OCI-M1 (cell line): Measurements from ENCODE around the gene AGRN.
A peak's percentile ranks its signal among the peaks of the same experiment; 100 is the strongest.
"Not testable (repeated sequence)": the region's sequence is repeated elsewhere in the genome, so short reads cannot be mapped to it uniquely, and the experiment has no call there.

Source experiments
- DNase-seq: peaks from one replicate; lab custom pipeline; 2025; lab: John Stamatoyannopoulos, UW

The AGRN gene

GRCh38 chr1:1001057-1001783 is 18.7 kb upstream of the AGRN start:
- DNase-seq = no peak

DNA sequence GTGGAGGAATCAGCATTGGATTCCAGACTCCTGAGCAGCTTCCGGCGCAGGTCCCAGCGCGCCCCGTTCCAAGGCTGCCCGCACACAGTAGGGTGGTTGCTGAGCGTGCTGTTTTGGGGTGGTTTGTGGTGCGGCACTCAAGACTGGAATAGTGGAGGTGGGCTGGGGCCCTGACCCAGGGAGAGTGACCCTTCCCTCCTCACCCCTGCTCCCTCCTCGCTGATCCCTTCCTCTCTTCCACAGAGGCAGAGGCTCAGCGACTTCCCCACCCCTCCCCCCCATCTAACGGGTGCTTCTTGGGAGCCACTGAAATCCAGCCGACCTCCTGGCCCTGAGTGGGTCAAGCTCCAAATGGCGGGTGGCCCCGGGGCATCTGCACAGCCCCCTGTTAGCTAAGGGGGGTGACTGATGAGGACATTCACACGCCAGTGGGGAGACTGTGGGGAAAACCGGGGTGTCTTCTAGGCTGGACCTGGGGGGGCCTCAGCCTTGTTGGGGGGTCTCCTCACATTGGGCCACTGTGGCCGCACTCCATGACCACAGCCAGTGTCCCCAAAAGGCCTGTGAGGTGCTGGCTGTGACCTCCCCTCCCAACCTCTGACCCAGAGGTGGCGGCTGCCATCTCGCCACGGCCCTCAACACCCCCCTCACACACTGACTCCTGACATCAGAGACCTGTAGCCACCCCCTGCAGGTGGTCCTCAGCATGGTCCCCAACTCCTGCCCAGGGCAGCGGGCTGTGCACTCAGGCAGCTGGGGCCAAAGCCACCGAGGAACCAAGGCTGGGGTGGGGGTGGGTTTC is 16.1 kb upstream of the AGRN start:
- DNase-seq = peak; percentile 23

- DNase-seq = no peak
Observed at GRCh38 chr1:1004420-1004779, 15.5 kb upstream of the AGRN start.

DNA sequence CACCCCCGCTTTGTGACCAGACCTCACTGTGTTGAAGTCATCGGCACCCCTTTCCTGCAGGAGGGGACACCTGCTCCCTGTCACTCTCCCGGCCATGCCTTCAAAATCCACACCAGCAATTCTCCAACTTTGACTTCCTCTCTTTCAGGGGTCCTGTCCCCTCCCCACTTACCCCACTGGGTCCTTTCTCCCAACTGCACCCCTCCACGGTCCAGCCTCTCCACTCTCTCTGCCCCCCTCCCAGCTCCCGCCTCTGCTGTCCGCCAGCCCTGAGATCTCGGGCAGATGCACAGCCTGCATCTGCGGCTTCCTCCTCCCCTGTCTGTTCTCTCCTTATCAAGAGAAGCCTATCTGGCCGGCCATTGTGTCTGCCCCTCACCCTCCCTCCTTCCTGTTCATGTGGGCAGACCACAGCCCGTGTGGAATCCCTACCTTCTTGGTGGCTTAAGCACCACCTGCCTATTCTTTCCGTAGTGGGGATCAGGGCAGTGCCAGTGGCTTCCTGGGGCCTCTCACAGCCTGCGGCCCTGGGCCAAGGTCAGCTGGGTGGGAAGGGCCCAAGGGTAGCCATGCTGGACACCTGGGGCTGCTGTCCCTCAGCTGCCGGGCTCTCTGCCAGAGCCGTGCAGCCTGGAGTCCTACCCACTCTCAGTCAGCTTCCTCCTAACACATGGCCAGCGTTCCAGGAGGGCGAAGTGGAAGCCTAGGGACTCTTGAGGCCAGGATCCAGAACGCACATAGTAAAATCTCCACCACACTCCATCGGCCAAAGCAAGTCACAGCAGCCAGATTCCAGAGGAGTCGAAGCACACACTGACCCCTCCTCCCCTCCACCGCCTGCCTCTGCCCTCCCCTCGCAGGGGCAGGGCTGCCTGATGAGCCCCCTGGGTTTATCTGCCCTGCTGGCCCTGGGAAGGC is 14.9 kb upstream of the AGRN start:
- peak; percentile 92 for DNase-seq

GRCh38 chr1:1005774-1006304 is 14.1 kb upstream of the AGRN start:
- DNase-seq = no peak

DNA sequence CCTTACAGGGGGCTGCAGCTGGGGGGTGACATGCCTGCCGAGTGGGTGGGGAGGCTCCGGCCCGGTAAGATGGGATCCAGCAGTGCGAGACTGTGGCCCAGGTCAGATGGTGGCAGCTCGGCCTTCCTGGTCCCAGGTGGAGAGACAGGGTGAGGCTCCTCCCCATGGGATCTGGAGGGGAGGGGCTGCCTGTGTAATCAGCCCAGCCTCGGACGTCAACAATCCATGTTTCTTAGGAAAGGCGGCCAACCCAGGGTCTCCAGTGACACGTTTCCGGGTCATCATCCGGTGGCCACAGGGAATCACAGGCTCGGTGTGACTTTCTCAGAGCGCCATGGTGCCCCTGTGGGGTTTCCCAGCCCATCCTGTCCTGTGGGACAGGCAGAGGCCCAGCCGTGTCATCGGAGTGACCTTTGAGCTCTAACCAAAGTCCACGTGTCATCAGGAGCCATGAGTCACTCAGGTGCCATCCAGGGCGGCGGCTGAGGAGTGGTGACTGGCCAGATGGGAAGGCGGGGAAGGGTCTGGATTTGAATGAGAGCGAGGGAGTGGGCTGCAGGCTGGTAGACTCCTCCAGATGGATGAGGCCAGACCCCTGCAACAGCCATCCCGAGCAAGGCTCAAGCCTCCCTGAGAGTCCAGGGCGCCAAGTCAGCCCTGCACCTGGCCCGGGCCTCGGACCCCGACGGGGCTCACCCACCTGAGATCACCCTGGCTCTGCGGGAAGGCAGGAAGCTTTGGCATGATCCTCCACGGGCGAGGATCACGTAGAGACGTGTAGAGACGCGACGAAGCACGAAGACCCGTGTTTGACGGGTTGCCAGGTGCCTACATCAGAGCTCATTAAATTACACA is 13.4 kb upstream of the AGRN start:
- DNase-seq = no peak

DNA sequence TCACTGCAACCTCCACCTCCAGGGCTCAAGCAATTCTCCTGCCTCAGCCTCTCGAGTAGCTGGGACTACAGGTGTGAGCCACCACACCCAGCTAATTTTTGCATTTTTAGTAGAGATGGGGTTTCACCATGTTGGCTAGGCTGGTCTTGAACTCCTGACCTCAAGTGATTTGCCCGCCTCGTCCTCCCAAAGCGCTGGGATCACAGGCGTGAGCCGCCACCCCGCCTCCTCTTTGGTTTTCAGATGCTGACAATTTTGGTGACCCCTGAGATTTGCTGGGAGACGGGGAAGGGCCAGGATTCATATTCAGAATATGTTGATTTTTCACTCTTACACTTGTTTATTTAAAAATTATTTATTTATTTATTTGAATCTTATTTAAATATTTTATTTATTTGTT is 9.8 kb upstream of the AGRN start:
- DNase-seq = not testable (repeated sequence)

DNA sequence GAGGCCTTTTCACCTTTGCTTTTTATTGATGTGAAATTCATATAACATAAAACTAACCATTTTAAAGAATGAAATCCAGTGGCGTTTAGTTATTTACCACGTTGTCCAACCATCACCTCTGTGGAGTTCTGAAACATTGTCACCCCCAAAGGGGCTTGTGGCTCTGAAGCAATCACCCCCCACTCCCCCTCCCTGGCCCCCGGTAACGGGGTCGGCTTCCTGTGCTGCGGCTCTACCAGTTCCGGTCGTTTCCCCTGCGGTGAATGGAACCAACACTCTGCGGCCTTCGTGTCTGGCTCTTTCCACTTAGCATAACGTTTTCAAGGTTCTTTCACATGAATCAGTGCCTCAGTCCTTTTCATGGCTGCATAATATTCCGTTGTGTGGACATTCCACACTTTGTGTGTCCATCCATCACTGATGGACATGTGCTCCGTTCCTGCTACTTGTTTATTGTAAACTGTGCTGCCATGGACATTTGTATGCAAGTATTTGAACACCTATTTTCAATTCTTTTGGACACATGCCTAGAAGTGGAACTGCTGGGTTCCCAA is 8.4 kb upstream of the AGRN start:
- no peak for DNase-seq

- DNase-seq = not testable (repeated sequence)
Observed at GRCh38 chr1:1012736-1013104, 7.2 kb upstream of the AGRN start.

- peak; percentile 98 for DNase-seq
Observed at GRCh38 chr1:1013105-1013921, 6.6 kb upstream of the AGRN start, which contains the start of gene ISG15. TSS of gene ISG15 (plus strand) at chr1:1013497. CDS start at chr1:1013574, 77 bp downstream.

- no peak for DNase-seq
Observed at GRCh38 chr1:1013922-1014648, 5.8 kb upstream of the AGRN start.

DNA sequence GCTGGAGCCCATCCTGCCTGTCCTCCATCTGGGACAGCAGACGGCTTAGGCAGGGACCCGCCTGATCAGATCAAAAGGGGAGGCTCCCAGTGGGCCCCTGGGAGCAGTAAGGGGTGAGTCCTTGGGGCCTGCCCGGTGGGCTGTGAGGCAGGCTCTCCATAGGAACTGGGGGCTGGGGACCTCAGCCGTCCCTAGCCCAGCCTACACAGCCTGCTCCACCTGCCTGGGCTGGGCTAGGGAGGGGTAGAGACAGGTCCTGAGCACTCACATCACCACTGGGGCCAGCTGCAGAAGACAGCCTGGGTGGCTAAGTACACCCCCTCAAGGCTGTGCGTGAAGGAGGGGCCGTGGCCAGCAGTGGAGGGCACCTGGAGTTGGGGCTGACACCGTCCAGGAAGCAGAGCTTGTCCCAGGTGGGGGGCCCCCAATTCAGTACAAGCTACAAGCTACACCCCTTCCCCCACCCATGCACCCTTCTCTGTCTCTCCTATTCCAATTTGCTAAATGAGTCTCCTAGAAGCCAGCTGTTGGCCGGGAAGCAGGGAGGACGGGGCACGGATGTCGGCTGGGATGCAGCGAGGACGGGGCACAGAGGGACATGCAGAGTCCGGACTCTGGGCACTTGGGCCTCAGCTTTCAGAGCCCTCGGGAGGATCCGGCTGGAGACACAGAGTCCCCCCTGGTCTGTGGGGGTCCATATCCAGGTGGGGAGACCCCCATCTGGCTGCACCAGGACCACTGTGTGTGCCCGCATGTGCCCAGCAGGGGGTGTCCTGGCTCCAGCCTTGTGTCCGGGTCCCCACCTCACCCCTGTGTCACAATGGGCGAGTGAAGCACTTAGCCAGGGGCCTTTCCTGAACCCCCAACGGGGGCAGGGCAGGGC is 4.9 kb upstream of the AGRN start:
- peak; percentile 43 for DNase-seq

DNA sequence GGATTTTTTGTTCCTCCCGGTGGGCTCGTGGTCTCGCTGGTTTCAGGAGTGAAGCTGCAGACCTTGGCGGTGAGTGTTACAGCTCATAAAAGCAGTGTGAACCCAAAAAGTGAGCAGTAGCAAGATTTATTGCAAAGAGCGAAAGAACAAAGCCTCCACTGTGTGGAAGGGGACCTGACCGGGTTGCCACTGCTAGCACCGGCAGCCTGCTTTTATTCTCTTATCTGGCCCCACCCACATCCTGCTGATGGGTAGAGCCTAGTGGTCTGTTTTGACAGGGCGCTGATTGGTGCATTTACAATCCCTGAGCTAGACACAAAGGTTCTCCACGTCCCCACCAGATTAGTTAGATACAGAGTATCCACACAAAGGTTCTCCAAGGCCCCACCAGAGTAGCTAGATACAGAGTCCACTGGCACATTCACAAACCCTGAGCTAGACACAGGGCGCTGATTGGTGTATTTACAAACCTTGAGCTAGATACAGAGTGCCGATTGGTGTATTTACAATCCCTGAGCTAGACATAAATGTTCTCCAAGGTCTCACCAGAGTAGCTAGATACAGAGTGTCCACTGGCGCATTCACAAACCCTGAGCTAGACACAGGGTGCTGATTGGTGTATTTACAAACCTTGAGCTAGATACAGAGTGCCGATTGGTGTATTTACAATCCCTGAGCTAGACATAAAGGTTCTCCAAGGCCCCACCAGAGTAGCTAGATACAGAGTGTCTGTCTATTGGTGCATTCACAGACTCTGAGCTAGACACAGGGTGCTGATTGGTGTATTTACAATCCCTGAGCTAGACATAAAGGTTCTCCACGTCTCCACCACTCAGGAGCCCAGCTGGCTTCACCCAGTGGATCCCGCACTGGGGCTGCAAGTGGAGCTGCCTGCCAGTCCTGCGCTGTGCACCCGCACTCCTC is 2.3 kb upstream of the AGRN start:
- DNase-seq = peak; percentile 18

DNA sequence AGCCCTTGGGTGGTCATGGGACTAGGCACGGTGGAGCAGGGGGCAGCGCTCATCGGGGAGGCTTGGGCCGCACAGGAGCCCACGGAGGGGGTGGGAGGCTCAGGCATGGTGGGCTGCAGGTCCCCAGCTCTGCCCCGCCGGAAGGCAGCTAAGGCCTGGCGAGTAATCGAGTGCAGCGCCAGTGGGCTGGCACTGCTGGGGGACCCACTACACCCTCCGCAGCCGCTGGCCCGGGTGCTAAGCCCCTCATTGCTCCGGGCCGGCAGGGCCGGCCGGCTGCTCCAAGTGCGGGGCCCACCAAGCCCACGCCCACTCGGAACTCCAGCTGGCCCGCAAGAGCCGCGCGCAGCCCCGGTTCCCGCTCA is 1.6 kb upstream of the AGRN start:
- not testable (repeated sequence) for DNase-seq

DNA sequence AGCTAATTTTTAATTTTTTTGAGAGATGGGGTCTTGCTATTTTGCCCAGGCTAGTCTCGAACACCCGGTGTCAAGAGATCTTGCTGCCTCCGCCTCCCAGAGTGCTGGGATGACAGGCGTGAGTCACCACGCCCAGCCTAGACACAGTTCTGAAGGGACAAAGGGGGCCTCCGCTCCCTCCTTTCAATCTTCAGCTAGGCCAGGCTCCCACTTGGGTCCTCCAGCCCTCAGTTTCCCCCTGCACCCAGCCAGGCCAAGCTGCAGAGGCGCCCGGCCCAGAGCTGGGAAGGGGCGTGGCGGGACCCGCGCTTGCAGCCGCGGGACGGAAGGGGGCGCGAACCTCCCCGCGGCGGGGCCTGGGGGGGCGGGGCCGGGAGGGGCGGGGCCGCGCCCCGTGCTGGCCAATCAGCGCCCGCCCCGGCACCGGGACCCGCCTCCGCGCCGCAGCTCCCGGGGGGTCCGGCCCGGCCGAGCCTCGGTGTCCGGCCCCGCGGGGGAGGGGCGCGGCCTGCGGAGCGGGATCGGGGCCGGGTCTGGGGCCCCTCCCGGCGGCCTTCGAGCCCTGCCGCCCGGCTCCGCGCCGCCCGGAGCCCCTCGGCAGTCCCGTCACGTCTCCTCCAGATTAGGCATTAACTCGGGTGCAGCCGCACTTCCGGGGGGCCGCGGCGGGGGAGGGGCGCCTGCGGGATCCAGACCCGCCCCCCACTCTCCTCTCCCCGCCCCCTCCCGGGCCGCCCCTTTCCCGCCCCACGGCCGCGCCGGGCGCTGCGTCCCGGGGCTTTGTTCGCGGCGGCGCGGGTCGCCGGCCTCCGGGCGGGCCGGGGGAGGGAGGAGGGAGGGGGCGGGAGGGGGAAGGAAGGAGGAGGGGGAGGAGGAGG is 559 bp upstream of the AGRN start:
- DNase-seq = peak; percentile 92

DNA sequence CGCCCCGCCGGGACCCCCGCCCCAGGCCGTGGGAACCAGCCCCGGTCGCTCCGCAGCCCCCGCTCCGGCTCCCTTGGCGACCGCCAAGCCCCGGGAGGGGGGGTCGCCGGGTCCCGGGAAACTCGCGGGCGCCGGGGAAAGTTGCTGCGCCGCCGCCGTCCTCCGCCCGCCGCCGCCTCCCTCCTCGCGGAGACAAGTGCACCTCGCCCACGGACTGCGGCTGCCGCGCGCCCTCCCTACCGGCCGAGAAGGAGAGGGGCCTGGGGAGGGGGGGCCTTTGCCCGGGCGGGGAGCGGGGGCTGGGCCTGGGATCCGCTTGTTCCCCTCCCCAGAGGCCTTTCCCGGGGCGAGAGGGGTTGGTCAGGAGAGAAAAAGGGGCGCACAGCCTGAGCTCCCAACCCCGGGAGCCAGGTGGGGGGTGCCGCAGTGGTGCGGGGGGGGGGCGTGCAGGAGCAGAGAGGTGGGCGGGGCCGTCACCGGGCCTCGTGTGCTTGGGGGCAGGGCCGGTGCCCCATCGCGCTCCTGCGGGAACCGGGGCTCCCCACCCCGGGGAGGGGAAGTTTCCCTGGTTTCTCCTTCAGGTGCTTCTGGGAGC is 592 bp downstream of the AGRN start:
- DNase-seq = peak; percentile 56
